ENCODE data around the gene PHPT1. TPM values are rescaled to one million over a fixed set of nuclear protein-coding genes. Genes with fewer than 3 reads are reported as not detected.

Gene PHPT1
- total and polyA plus RNA-seq, 2 experiments from 2014 or later = 86.2 to 437 TPM

GRCh38 chr9:136898483-136899100 lies 49.4 kb downstream of the PHPT1 start (continued):
- TF ChIP-seq ZNF462 (CRISPR knock-in tag; IDR thresholded peaks at IDR 0.05) (no peak), ZNF331 (CRISPR knock-in tag; IDR thresholded peaks at IDR 0.05; ENCODE audit: low read depth) (no peak), ZNF114 (CRISPR knock-in tag; IDR thresholded peaks at IDR 0.05) (no peak)

GRCh38 chr9:136899196-136899595 lies 50.0 kb downstream of the PHPT1 start:
- H3K79me2 ChIP-seq (replicated peaks; ENCODE audit: insufficient read depth) = peaks cover 36% of the 10 kb centered on the region
- peaks cover 21% of the 10 kb centered on the region for H3K36me3 ChIP-seq (ENCODE audit: insufficient read depth)
- H3K4me1 Mint-ChIP-seq = peaks cover 2% of the 10 kb centered on the region; the same call in 1 of the 3 replicates
- DNase-seq (ENCODE audit: low spot score) (no peak), ATAC-seq (no peak)
- no peaks in the 10 kb centered on the region for H3K27me3 ChIP-seq (ENCODE audit: insufficient read depth)
- H4K20me1 ChIP-seq (replicated peaks; ENCODE audit: insufficient read depth) = peaks cover 23% of the 10 kb centered on the region
- H3K27me3 Mint-ChIP-seq (ENCODE audit: insufficient read depth, low read depth, poor library complexity) = peaks cover 4% of the 10 kb centered on the region
- no peaks in the 10 kb centered on the region for H3K4me1 ChIP-seq (ENCODE audit: insufficient read depth)
- peaks cover 50% of the 10 kb centered on the region for H3K36me3 Mint-ChIP-seq (ENCODE audit: low read depth)
- 0 out of 2 replicates have a peak, but pooled peaks cover 9% of the 10 kb centered on the region for H3F3A ChIP-seq (replicated peaks; ENCODE audit: low read depth)
- no peak overlapping the region for H3K27ac ChIP-seq (ENCODE audit: low read depth)
- H2AFZ ChIP-seq = no peak overlapping the region
- no peak overlapping the region for H3K4me2 ChIP-seq
- no peak overlapping the region for H3K4me3 ChIP-seq
- H3K27ac Mint-ChIP-seq = no peak overlapping the region
- H3K4me3 Mint-ChIP-seq = no peak overlapping the region
- H3K9me2 ChIP-seq (ENCODE audit: insufficient read depth) = no peaks in the 10 kb centered on the region
- H3K9me3 Mint-ChIP-seq = no peaks in the 10 kb centered on the region
- no peak for TF ChIP-seq REST (IDR thresholded peaks at IDR 0.05; ENCODE audit: unreplicated experiment)
- no peak for TF ChIP-seq JUNB (IDR thresholded peaks at IDR 0.05; ENCODE audit: unreplicated experiment)
- no peak for TF ChIP-seq CTCF (conservative IDR thresholded peaks at IDR 0.05; ENCODE audit: low read depth in 2 of 2)
- TF ChIP-seq EZH2 (IDR thresholded peaks at IDR 0.05; ENCODE audit: low read depth, unreplicated experiment) = no peak
- TF ChIP-seq ETS1 (IDR thresholded peaks at IDR 0.05) = no peak
- no peak for TF ChIP-seq STAT1 (IDR thresholded peaks at IDR 0.05; ENCODE audit: unreplicated experiment)
- TF ChIP-seq ZNF114 (CRISPR knock-in tag; IDR thresholded peaks at IDR 0.05) = no peak
- no peak for TF ChIP-seq POLR2AphosphoS5 (IDR thresholded peaks at IDR 0.05; ENCODE audit: low read depth)

Measured in GM23338 (cell line).